ENCODE results near the gene KLHDC8A.
"Not testable (repeated sequence)": the region's sequence is repeated elsewhere in the genome, so short reads cannot be mapped to it uniquely, and the experiment has no call there.

KLHDC8A gene

DNA sequence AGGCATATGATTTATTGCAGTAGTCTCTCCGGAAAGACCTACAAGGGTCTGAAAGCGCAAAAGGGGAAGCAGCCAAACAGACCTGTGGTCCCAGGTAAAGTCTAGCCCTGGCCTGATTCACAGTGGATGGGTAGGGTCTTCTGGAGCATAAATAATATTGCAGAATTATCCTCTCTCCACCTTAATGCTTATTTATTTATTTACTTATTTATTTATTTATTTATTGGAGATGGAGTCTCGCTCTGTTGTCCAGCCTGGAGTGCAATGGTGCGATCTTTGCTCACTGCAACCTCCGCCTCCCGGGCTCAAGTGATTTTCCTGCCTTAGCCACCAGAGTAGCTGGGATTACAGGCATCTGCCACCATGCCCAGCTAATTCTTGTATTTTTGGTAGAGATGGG is 11.8 kb upstream of the KLHDC8A start:
- Histone ChIP-seq H3K4me3 (ENCODE audit: low read depth, low read length) (no peak overlapping the region), H3K36me3 (ENCODE audit: control insufficient read depth, insufficient read depth, low read length) (no peaks in the 10 kb centered on the region), H3K9me3 (ENCODE audit: control insufficient read depth, insufficient read depth, low read length) (no peaks in the 10 kb centered on the region), H3K4me1 (ENCODE audit: control insufficient read depth, insufficient read depth, low read length) (peaks cover 23% of the 10 kb centered on the region), H3K9ac (ENCODE audit: low read depth, low read length) (no peak overlapping the region), H3K27me3 (ENCODE audit: control insufficient read depth, insufficient read depth, low read length) (no peaks in the 10 kb centered on the region)

DNA sequence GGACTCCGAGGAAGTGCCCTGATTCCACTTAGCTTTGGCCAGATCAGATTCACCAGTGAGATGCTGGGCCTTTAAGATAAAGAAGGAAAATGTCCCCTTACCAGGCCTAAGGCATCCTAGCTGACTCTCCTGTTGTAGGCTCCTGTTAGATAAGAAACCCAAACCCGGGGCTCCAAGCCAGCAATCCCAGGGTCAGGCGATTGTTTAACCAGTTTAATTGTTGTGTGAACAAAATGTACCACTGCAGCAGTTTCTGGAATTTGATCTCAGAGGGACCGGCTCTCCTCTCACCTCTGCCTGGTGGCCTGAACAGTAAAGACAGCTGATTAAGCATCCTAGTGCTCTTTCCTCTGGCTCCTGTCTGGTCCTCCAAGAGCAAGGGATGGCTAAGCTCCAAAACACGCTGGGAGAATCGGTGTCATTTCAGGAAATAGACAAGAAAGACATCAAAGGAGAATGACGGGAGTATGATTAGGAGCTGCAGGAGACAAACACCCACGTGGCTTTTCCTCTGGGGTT is 9.3 kb upstream of the KLHDC8A start:
- Histone ChIP-seq H3K36me3 (ENCODE audit: control insufficient read depth, insufficient read depth, low read length) (no peaks in the 10 kb centered on the region), H3K27me3 (ENCODE audit: control insufficient read depth, insufficient read depth, low read length) (no peaks in the 10 kb centered on the region), H3K9ac (ENCODE audit: low read depth, low read length) (no peak overlapping the region), H3K4me3 (ENCODE audit: low read depth, low read length) (no peak overlapping the region), H3K9me3 (ENCODE audit: control insufficient read depth, insufficient read depth, low read length) (no peaks in the 10 kb centered on the region), H3K4me1 (ENCODE audit: control insufficient read depth, insufficient read depth, low read length) (peaks cover 6% of the 10 kb centered on the region)

DNA sequence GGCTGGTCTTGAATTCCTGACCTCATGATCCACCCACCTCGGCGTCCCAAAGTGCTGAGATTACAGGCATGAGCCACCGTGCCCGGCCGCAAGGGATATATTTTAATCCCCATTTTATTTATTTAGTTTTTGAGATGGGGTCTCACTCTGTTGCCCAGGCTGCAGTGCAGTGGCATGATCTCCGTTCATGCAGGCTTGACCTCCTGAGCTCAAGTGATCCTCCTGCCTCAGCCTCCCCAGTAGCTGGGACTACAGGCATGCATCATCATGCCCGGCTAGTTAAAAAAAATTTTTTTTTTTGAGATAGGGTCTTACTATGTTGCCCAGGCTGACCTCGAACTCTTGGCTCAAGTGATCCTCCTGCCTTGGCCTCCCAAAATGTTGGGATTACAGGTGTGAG is 8.4 kb upstream of the KLHDC8A start:
- not testable (repeated sequence) for H3K9ac ChIP-seq (ENCODE audit: low read depth, low read length); H3K4me1 ChIP-seq (ENCODE audit: control insufficient read depth, insufficient read depth, low read length); H3K9me3 ChIP-seq (ENCODE audit: control insufficient read depth, insufficient read depth, low read length); H3K4me3 ChIP-seq (ENCODE audit: low read depth, low read length); H3K36me3 ChIP-seq (ENCODE audit: control insufficient read depth, insufficient read depth, low read length); H3K27me3 ChIP-seq (ENCODE audit: control insufficient read depth, insufficient read depth, low read length)

DNA sequence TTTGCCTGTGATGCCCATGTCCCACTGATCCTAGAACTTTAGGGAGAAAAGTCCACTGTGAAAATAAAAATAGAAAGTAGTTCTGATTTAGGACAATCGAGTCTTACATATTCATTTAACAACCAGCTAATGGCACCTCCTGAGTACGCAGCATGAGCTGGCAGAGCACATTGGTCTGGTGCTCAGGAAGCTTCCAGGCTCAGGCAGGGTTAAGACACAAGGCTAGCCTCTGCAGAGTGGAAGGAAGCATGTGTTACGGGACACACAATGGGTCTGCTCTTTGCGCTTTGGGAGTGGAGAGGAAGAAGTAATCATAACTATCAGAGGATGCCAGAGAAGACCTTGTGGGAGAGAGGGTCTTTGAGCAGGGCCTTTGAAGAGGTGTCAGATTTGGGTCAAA is 4.2 kb upstream of the KLHDC8A start:
- H3K27me3 ChIP-seq (ENCODE audit: control insufficient read depth, insufficient read depth, low read length): no peaks in the 10 kb centered on the region
- H3K4me1 ChIP-seq (ENCODE audit: control insufficient read depth, insufficient read depth, low read length): peaks cover 25% of the 10 kb centered on the region
- no peak overlapping the region for H3K9ac ChIP-seq (ENCODE audit: low read depth, low read length)
- H3K4me3 ChIP-seq (ENCODE audit: low read depth, low read length): no peak overlapping the region
- H3K9me3 ChIP-seq (ENCODE audit: control insufficient read depth, insufficient read depth, low read length): no peaks in the 10 kb centered on the region
- H3K36me3 ChIP-seq (ENCODE audit: control insufficient read depth, insufficient read depth, low read length): no peaks in the 10 kb centered on the region

DNA sequence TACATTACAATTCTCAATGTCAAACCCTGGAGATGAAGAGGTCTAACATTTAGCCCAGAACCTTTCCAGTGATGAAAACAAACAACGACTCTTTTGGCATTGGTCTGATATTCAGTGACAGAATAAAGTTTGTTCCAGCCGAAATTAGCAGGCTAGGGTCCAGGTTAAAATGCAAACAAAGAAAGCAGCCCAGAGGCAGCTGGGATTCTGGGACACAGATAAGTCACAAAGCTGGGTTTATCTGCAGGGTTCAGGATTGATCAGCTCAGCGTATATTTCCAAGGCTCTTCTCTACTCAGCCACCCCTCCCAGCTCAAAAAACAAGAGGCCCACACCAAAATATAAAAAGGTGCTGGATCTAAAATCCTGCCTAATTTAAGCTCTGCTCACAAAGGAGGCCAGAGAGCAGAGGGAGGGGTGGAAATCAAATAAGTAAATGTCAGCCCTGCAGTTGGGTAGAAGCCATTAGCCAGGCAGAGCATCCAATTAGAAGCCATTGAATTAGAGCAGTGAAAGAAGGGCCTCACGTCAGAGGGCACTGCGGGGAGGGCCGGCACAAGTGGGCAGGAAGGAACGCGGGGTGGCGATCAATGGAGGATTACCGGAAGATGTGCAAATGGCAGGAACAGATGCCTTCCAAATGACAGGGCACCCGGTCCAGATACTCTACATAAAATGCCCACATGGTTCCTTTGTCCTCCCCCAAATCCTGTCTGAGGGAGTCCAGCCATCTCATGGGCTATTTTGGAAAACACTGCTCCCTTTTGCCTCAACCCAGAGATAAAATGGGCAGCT is 3.2 kb upstream of the KLHDC8A start:
- Histone ChIP-seq H3K27me3 (ENCODE audit: control insufficient read depth, insufficient read depth, low read length) (no peaks in the 10 kb centered on the region), H3K9me3 (ENCODE audit: control insufficient read depth, insufficient read depth, low read length) (no peaks in the 10 kb centered on the region), H3K4me3 (ENCODE audit: low read depth, low read length) (no peak overlapping the region), H3K36me3 (ENCODE audit: control insufficient read depth, insufficient read depth, low read length) (no peaks in the 10 kb centered on the region), H3K9ac (ENCODE audit: low read depth, low read length) (no peak overlapping the region), H3K4me1 (ENCODE audit: control insufficient read depth, insufficient read depth, low read length) (peaks cover 22% of the 10 kb centered on the region)

DNA sequence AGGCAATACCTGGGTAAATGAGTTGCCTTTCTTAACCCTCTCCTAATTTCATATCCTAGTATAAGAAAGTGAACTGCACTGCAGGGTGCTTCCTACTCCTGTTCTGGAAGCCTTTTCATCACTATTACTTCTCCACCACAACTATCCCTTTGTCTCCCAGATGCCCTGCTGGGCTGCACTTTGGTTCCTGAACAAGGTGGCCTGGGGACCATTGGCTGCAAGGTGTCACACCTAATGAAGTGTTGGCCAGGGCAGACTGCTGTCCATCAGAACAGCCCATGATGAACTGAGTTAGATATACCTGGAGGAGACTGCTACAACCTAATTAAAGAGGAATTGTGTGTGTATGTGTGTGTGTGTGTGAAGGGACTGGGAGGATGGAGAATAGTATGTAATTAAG is 1.9 kb upstream of the KLHDC8A start:
- Histone ChIP-seq H3K4me3 (ENCODE audit: low read depth, low read length) (no peak overlapping the region), H3K9me3 (ENCODE audit: control insufficient read depth, insufficient read depth, low read length) (no peaks in the 10 kb centered on the region), H3K4me1 (ENCODE audit: control insufficient read depth, insufficient read depth, low read length) (peaks cover 29% of the 10 kb centered on the region), H3K36me3 (ENCODE audit: control insufficient read depth, insufficient read depth, low read length) (no peaks in the 10 kb centered on the region), H3K27me3 (ENCODE audit: control insufficient read depth, insufficient read depth, low read length) (no peaks in the 10 kb centered on the region), H3K9ac (ENCODE audit: low read depth, low read length) (no peak overlapping the region)

DNA sequence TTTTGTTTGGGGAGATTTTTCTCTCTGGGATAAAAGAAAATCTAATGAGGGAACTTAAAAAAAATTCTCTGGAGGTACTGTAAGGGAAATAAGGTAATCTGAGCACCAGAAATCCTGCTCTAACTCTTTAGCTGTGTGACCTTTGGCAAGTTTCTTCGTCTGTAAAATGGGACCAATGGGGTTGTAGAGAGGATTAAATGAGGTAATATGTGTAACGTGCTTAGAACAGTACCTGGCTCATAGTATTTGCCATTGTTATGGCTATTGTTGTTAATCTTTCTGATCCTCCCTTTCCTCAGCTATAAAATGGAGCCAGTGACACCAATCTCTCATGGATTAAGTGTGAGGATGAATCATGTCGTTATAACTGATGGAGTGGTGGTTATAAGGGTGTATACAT is 845 bp upstream of the KLHDC8A start:
- Histone ChIP-seq H3K9me3 (ENCODE audit: control insufficient read depth, insufficient read depth, low read length) (no peaks in the 10 kb centered on the region), H3K4me1 (ENCODE audit: control insufficient read depth, insufficient read depth, low read length) (peaks cover 33% of the 10 kb centered on the region), H3K9ac (ENCODE audit: low read depth, low read length) (no peak overlapping the region), H3K4me3 (ENCODE audit: low read depth, low read length) (no peak overlapping the region), H3K27me3 (ENCODE audit: control insufficient read depth, insufficient read depth, low read length) (no peaks in the 10 kb centered on the region), H3K36me3 (ENCODE audit: control insufficient read depth, insufficient read depth, low read length) (no peaks in the 10 kb centered on the region)

DNA sequence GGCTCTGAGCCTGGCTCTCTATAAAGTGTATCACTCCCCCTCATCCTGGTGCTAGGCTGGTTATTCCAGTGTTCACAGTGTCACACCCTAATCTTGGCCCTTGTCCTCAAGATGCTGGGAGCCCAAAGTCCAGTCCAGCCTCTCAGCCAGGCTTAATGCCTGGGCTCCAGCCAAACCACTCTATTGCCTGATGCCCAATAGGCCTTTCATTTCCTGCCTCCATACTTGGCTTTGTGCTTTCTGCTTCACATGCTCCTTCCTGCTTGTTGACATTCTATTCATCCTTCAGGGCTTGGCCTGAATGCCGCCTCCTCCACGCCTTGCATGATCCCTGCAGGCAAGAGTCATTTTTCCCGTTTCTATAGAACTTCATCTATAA is 1.7 kb downstream of the KLHDC8A start:
- peaks cover 51% of the 10 kb centered on the region for H3K4me1 ChIP-seq (ENCODE audit: control insufficient read depth, insufficient read depth, low read length)
- H3K9me3 ChIP-seq (ENCODE audit: control insufficient read depth, insufficient read depth, low read length): no peaks in the 10 kb centered on the region
- H3K4me3 ChIP-seq (ENCODE audit: low read depth, low read length): no peak overlapping the region
- H3K9ac ChIP-seq (ENCODE audit: low read depth, low read length): no peak overlapping the region
- no peaks in the 10 kb centered on the region for H3K36me3 ChIP-seq (ENCODE audit: control insufficient read depth, insufficient read depth, low read length)
- no peaks in the 10 kb centered on the region for H3K27me3 ChIP-seq (ENCODE audit: control insufficient read depth, insufficient read depth, low read length)

DNA sequence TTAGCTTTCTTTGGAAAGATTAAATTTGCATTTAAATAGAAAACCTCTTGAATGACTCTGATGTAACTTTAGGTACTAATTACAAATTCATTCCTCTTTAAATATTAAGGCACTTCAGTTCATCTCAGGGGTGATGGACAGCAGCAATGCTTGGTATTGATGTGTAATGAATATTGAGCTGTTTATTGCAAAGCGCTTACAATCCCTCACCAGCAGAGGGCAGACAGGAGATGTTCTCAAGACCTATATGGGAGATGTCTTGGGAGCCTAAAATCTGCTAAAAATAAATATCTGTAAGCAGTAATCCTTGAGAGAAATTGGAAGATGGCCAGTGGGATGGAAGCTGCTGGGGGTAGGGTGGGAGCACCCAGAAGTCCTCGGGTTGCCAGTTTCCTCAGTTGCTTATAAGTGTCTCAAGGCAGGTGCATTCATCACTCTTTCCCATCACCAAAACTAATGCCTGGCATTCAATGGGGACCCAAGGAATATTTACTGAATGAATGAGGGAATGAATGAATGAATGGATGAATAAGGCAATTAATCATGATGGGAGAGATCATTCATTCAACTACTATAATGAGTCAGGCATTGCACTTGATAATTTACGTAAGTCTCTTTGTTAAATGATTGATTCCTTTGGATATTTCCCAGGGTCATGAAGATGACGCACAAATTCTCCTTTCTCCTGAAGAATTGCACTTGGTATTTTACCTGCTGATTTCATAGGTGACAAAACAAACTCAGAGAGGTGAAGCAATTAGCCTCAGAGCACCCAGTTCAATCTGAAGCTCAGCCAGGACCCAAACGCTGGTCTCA is 2.3 kb downstream of the KLHDC8A start:
- no peaks in the 10 kb centered on the region for H3K36me3 ChIP-seq (ENCODE audit: control insufficient read depth, insufficient read depth, low read length)
- no peaks in the 10 kb centered on the region for H3K9me3 ChIP-seq (ENCODE audit: control insufficient read depth, insufficient read depth, low read length)
- no peaks in the 10 kb centered on the region for H3K27me3 ChIP-seq (ENCODE audit: control insufficient read depth, insufficient read depth, low read length)
- no peak overlapping the region for H3K9ac ChIP-seq (ENCODE audit: low read depth, low read length)
- H3K4me1 ChIP-seq (ENCODE audit: control insufficient read depth, insufficient read depth, low read length): peaks cover 53% of the 10 kb centered on the region
- no peak overlapping the region for H3K4me3 ChIP-seq (ENCODE audit: low read depth, low read length)

DNA sequence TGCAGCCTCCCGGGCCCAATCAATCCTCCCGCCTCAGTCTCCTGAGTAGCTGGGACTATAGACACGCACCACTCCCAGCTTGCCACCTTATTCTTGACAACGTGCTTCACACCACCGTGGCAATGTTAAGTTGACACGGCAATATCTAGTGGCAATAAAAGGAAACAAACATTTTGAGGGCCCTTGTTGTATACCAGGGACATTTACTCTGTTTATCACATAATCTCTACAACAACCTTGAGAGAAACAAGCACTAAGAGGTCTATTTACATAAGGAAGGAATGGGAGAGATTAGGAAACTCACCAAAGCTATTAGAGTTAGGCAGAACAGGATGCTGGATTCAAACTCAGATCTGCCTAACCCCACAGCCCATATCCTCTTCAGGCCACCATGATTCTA is 3.1 kb downstream of the KLHDC8A start:
- Histone ChIP-seq H3K27me3 (ENCODE audit: control insufficient read depth, insufficient read depth, low read length) (no peaks in the 10 kb centered on the region), H3K4me3 (ENCODE audit: low read depth, low read length) (no peak overlapping the region), H3K9me3 (ENCODE audit: control insufficient read depth, insufficient read depth, low read length) (no peaks in the 10 kb centered on the region), H3K36me3 (ENCODE audit: control insufficient read depth, insufficient read depth, low read length) (no peaks in the 10 kb centered on the region), H3K4me1 (ENCODE audit: control insufficient read depth, insufficient read depth, low read length) (peaks cover 54% of the 10 kb centered on the region), H3K9ac (ENCODE audit: low read depth, low read length) (no peak overlapping the region)

DNA sequence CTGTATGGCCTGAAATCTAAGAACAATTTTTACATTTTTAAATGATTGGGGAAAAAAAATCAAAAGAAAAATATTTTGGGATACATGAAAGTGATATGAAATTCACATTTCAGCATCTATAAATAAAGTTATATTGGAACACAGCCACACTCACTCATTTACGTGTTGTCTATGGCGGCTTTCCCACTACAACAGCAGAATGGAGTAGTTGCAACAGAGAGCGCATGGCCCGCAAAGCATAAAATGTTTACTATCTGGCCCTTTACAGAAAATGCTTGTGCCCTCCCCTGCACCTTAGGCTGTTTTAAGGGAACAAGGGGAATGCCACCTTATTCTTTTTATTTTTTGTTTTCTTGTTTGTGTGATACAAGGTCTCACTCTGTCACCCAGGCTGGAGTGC is 3.5 kb downstream of the KLHDC8A start:
- Histone ChIP-seq H3K9me3 (ENCODE audit: control insufficient read depth, insufficient read depth, low read length) (no peaks in the 10 kb centered on the region), H3K4me1 (ENCODE audit: control insufficient read depth, insufficient read depth, low read length) (peaks cover 54% of the 10 kb centered on the region), H3K27me3 (ENCODE audit: control insufficient read depth, insufficient read depth, low read length) (no peaks in the 10 kb centered on the region), H3K4me3 (ENCODE audit: low read depth, low read length) (no peak overlapping the region), H3K9ac (ENCODE audit: low read depth, low read length) (no peak overlapping the region), H3K36me3 (ENCODE audit: control insufficient read depth, insufficient read depth, low read length) (no peaks in the 10 kb centered on the region)

All from iPS-15b (cell line).